Measurements from ENCODE around the gene TBCC. TPM values are rescaled to one million over a fixed set of nuclear protein-coding genes. Genes with fewer than 3 reads are reported as not detected.
"Not testable (repeated sequence)": the region's sequence is repeated elsewhere in the genome, so short reads cannot be mapped to it uniquely, and the experiment has no call there.

TBCC gene
- total and polyA plus RNA-seq, 2 of the 13 experiments (the other 11 are each of a cell fraction or from before 2014, with no cell fraction given) = 14.8 to 36.1 TPM

DNA sequence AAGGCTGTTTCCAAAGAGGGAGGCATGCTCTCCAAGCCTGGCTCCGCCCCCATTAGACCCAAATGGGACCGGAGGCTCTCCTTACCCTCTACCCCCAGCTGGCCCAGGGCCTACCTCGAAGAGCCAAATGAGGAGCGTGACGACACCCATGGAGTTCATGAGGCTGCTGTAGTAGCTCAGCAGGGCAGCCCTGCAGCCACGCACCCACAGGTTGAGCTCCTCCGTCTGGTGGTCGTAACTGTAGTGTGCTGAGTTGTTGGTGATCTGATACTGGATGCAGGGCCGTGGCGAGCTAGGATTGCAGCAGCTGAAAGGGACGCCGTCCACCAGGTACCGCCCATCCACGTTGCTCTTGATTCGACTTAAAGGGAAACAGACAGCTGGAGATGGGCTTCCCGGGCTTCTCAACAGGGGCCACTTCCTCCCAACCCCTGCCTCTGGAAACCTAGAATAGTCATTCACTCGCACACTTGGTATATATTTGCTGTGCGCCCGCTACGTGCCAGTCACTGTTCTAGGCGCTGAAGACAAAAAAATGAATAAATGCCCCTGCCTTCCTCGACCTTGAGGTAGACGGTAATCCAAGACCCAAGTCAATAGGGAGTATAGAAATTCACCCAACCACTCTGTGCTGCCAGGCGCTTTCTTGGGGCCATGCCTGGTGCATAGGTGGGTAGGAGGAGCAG is 41.5 kb downstream of the TBCC start (continued):
- peak; percentile 37; the same call in 1 of the 2 replicates for TF ChIP-seq PHF8 (CRISPR knock-in tag; IDR thresholded peaks at IDR 0.05)
- no peak for TF ChIP-seq YEATS2 (CRISPR knock-in tag; IDR thresholded peaks at IDR 0.05; ENCODE audit: borderline replicate concordance)

- POLR2A ChIA-PET; H3K27ac ChIP-seq (ENCODE audit: extremely low read length, insufficient read depth, low read length); ATAC-seq; H3K9me3 ChIP-seq (ENCODE audit: low read length); H3K9ac ChIP-seq (ENCODE audit: insufficient read depth, low read depth, low read length); H3K4me3 ChIP-seq (replicated peaks in 1 of 3; ENCODE audit: insufficient read depth in 1 of 3, low read depth in 2 of 3, low read length in 3 of 3); H3K36me3 ChIP-seq (replicated peaks in 1 of 2; ENCODE audit: control insufficient read depth in 1 of 2, insufficient read depth in 2 of 2, low read length in 2 of 2); FAIRE-seq; H4K20me1 ChIP-seq (ENCODE audit: insufficient read depth, low read length); H3K4me2 ChIP-seq (ENCODE audit: low read depth, low read length); intact Hi-C loops (cut with micrococcal nuclease; ENCODE audit: unreplicated experiment); H3K79me2 ChIP-seq (ENCODE audit: insufficient read depth, low read length); in situ Hi-C loops (cut with HindIII; ENCODE audit: extremely low pct_ligation_motif_present, low pct_unique_long_range_greater_than_20kb); DNase-seq (ENCODE audit: low spot score); H2AFZ ChIP-seq (ENCODE audit: low read length); H3K27me3 ChIP-seq (ENCODE audit: control insufficient read depth in 1 of 2, insufficient read depth in 2 of 2, low read length in 2 of 2); BruUV-seq (replicated peaks); CTCF ChIA-PET (ENCODE audit: low intra/inter-chr PET ratio, low total read pairs): not testable (repeated sequence)
- peaks cover 13% of the 10 kb centered on the region; the same call in 1 of the 2 replicates for H3K4me1 ChIP-seq (ENCODE audit: insufficient read depth, low read length)
- 0 out of 2 replicates have a peak, but pooled peaks have one; percentile 37 for TF ChIP-seq ZNF460 (CRISPR knock-in tag; IDR thresholded peaks at IDR 0.05; ENCODE audit: borderline replicate concordance)
- TF ChIP-seq ZNF121 (CRISPR knock-in tag; IDR thresholded peaks at IDR 0.05) = peak; percentile 44; the same call in 1 of the 2 replicates
- TF ChIP-seq, protein P1, sequence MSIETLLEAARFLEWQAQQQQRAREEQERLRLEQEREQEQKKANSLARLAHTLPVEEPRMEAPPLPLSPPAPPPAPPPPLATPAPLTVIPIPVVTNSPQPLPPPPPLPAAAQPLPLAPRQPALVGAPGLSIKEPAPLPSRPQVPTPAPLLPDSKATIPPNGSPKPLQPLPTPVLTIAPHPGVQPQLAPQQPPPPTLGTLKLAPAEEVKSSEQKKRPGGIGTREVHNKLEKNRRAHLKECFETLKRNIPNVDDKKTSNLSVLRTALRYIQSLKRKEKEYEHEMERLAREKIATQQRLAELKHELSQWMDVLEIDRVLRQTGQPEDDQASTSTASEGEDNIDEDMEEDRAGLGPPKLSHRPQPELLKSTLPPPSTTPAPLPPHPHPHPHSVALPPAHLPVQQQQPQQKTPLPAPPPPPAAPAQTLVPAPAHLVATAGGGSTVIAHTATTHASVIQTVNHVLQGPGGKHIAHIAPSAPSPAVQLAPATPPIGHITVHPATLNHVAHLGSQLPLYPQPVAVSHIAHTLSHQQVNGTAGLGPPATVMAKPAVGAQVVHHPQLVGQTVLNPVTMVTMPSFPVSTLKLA (IDR thresholded peaks at IDR 0.05) = peak; percentile 31; the same call in 1 of the 2 replicates
- WGBS (ENCODE audit: low lambda C conversion rate) = 69% methylated on average over 3 of the region's 3 CpGs
These were observed 43.1 kb downstream of the TBCC start for GRCh38 chr6:42702786-42703185.
